Activated CD4-positive, alpha-beta memory T cell treated with anti-CD3 and anti-CD28 coated beads, Interleukin-2, amount 10 ng/mL, durations not matched to agents 7 days and 5 days (primary cell): ENCODE results near the gene HSD3B7. TPM values are rescaled to one million over a fixed set of nuclear protein-coding genes. Genes with fewer than 3 reads are reported as not detected.

Source experiments
- CTCF ChIA-PET: fragments of 350-600 bp; sonication (Branson Sonifier 250); formaldehyde crosslinking; loops from one replicate; lab custom pipeline; 2021; ENCODE audit warnings: antibody characterized with exemption, inconsistent platforms; lab: Charles Lee
- POLR2A ChIA-PET: fragments of 350-600 bp; sonication (Branson Sonifier 250); formaldehyde crosslinking; loops from one replicate; lab custom pipeline; 2021; ENCODE audit warnings: antibody characterized with exemption; lab: Charles Lee
- DNase-seq: peaks from one replicate; pipeline ENCODE4 v3.0.0-alpha.2; 2020
- H3K27ac Mint-ChIP-seq: one replicate; pipeline ENCODE4 v1.8.0; 2021; ENCODE audit warnings: mild to moderate bottlenecking, mixed read lengths
- H3K27me3 Mint-ChIP-seq: one replicate; pipeline ENCODE4 v1.8.0; 2021; ENCODE audit warnings: mixed read lengths
- H3K36me3 Mint-ChIP-seq: one replicate; pipeline ENCODE4 v1.8.0; 2021; ENCODE audit warnings: low read depth, mixed read lengths
- H3K4me1 Mint-ChIP-seq: one replicate; pipeline ENCODE4 v1.8.0; 2021; ENCODE audit warnings: mixed read lengths
- H3K4me3 Mint-ChIP-seq: one replicate; pipeline ENCODE4 v1.8.0; 2021; ENCODE audit warnings: mild to moderate bottlenecking, mixed read lengths
- H3K9me3 Mint-ChIP-seq: one replicate; pipeline ENCODE4 v1.8.0; 2021; ENCODE audit warnings: mixed read lengths
- total RNA-seq, 2 experiments: library from RNA; stranded (reverse); gene quantifications; one replicate each; pipeline ENCODE4 v1.2.3, GENCODE V29; 2021

HSD3B7 gene
- total RNA-seq, 2 experiments from 2014 or later, result 7.1 to 7.5 TPM

GRCh38 chr16:30998852-30999761 lies 14.1 kb downstream of the HSD3B7 start:
- no peak overlapping the region for H3K27ac Mint-ChIP-seq
- POLR2A ChIA-PET, result interaction anchor here (0.9 to 2.2 kb wide), 8 partner anchors 8 to 181 kb away, joined by 3 to 7 read pairs (median 3); partner anchors contain the start of genes FUS, ZNF646 and ZNF668

GRCh38 chr16:31000671-31001382 lies 15.8 kb downstream of the HSD3B7 start:
- H3K27ac Mint-ChIP-seq, result no peak overlapping the region
- ChIA-PET POLR2A (no interaction called here), CTCF (no interaction called here)
- no peak for DNase-seq
- H3K4me1 Mint-ChIP-seq, result peaks cover 8% of the 10 kb centered on the region
- no peaks in the 10 kb centered on the region for H3K9me3 Mint-ChIP-seq
- H3K4me3 Mint-ChIP-seq, result no peak overlapping the region
- H3K27me3 Mint-ChIP-seq, result peaks cover 14% of the 10 kb centered on the region
- no peaks in the 10 kb centered on the region for H3K36me3 Mint-ChIP-seq

More at GRCh38 chr16:30998852-30999761, 14.1 kb downstream of the HSD3B7 start:
- H3K4me3 Mint-ChIP-seq, result no peak overlapping the region
- CTCF ChIA-PET, result interaction anchor here (1.3 kb wide), 1 partner anchor 143 kb away, joined by 6 read pairs; no protein-coding TSS in a partner anchor
- no peak for DNase-seq
- H3K36me3 Mint-ChIP-seq, result no peaks in the 10 kb centered on the region
- peaks cover 18% of the 10 kb centered on the region for H3K4me1 Mint-ChIP-seq
- no peaks in the 10 kb centered on the region for H3K9me3 Mint-ChIP-seq
- peaks cover 12% of the 10 kb centered on the region for H3K27me3 Mint-ChIP-seq

- H3K27ac Mint-ChIP-seq, result no peak overlapping the region
- H3K4me1 Mint-ChIP-seq, result peaks cover 3% of the 10 kb centered on the region
- ChIA-PET CTCF (no interaction called here), POLR2A (interaction anchor here (2.0 kb wide), 1 partner anchor 72 kb away, joined by 6 read pairs; the partner anchor contains the start of genes ZNF646 and ZNF668)
- H3K9me3 Mint-ChIP-seq, result no peaks in the 10 kb centered on the region
- H3K36me3 Mint-ChIP-seq, result no peaks in the 10 kb centered on the region
- peaks cover 17% of the 10 kb centered on the region for H3K27me3 Mint-ChIP-seq
- no peak overlapping the region for H3K4me3 Mint-ChIP-seq
- no peak for DNase-seq
Observed at GRCh38 chr16:31001507-31002249, 16.7 kb downstream of the HSD3B7 start.

- H3K4me1 Mint-ChIP-seq, result no peaks in the 10 kb centered on the region
- no peak overlapping the region for H3K27ac Mint-ChIP-seq
- DNase-seq, result no peak
- peaks cover 18% of the 10 kb centered on the region for H3K27me3 Mint-ChIP-seq
- H3K9me3 Mint-ChIP-seq, result no peaks in the 10 kb centered on the region
- POLR2A ChIA-PET, result interaction anchor here (1.2 to 2.0 kb wide), 2 partner anchors 71 to 178 kb away, joined by 4 to 6 read pairs; partner anchors contain the start of genes FUS, ZNF646 and ZNF668
- no peaks in the 10 kb centered on the region for H3K36me3 Mint-ChIP-seq
- H3K4me3 Mint-ChIP-seq, result no peak overlapping the region
- CTCF ChIA-PET, result interaction anchor here (0.8 kb wide), 1 partner anchor 101 kb away, joined by 3 read pairs; no protein-coding TSS in a partner anchor
Observed at GRCh38 chr16:31002250-31002700, 17.3 kb downstream of the HSD3B7 start.

GRCh38 chr16:31002862-31003341 lies 17.9 kb downstream of the HSD3B7 start:
- Mint-ChIP-seq H3K27ac (no peak overlapping the region), H3K36me3 (no peaks in the 10 kb centered on the region), H3K9me3 (no peaks in the 10 kb centered on the region), H3K27me3 (peaks cover 20% of the 10 kb centered on the region), H3K4me1 (no peaks in the 10 kb centered on the region), H3K4me3 (no peak overlapping the region)
- ChIA-PET CTCF (interaction anchor here (0.8 kb wide), 1 partner anchor 100 kb away, joined by 3 read pairs; no protein-coding TSS in a partner anchor), POLR2A (interaction anchor here (1.2 to 2.0 kb wide), 2 partner anchors 71 to 178 kb away, joined by 4 to 6 read pairs; partner anchors contain the start of genes FUS, ZNF646 and ZNF668)
- no peak for DNase-seq

GRCh38 chr16:31003744-31004143 lies 18.7 kb downstream of the HSD3B7 start:
- ChIA-PET POLR2A (interaction anchor here (2.0 kb wide), 1 partner anchor 70 kb away, joined by 6 read pairs; the partner anchor contains the start of genes ZNF646 and ZNF668), CTCF (interaction anchor here (1.1 kb wide), 1 partner anchor 17 kb away, joined by 4 read pairs; no protein-coding TSS in a partner anchor)
- Mint-ChIP-seq H3K4me1 (no peaks in the 10 kb centered on the region), H3K27me3 (peaks cover 12% of the 10 kb centered on the region), H3K4me3 (no peak overlapping the region), H3K27ac (no peak overlapping the region), H3K36me3 (no peaks in the 10 kb centered on the region), H3K9me3 (no peaks in the 10 kb centered on the region)
- DNase-seq, result no peak

- POLR2A ChIA-PET, result no interaction called here
- Mint-ChIP-seq H3K4me3 (no peak overlapping the region), H3K9me3 (no peaks in the 10 kb centered on the region), H3K27me3 (peaks cover 20% of the 10 kb centered on the region), H3K4me1 (no peaks in the 10 kb centered on the region), H3K27ac (no peak overlapping the region), H3K36me3 (no peaks in the 10 kb centered on the region)
- no peak for DNase-seq
- CTCF ChIA-PET, result interaction anchor here (1.1 kb wide), 1 partner anchor 18 kb away, joined by 4 read pairs; no protein-coding TSS in a partner anchor
Observed at GRCh38 chr16:31004658-31005057, 19.7 kb downstream of the HSD3B7 start.

- ChIA-PET POLR2A (no interaction called here), CTCF (no interaction called here)
- no peaks in the 10 kb centered on the region for H3K36me3 Mint-ChIP-seq
- H3K27ac Mint-ChIP-seq, result no peak overlapping the region
- H3K4me3 Mint-ChIP-seq, result no peak overlapping the region
- H3K9me3 Mint-ChIP-seq, result no peaks in the 10 kb centered on the region
- no peak for DNase-seq
- H3K4me1 Mint-ChIP-seq, result no peaks in the 10 kb centered on the region
- peaks cover 25% of the 10 kb centered on the region for H3K27me3 Mint-ChIP-seq
Observed at GRCh38 chr16:31005350-31006085, 20.5 kb downstream of the HSD3B7 start.

- no peaks in the 10 kb centered on the region for H3K36me3 Mint-ChIP-seq
- H3K27ac Mint-ChIP-seq, result no peak overlapping the region
- peaks cover under 1% of the 10 kb centered on the region for H3K4me1 Mint-ChIP-seq
- no peak overlapping the region for H3K4me3 Mint-ChIP-seq
- ChIA-PET CTCF (no interaction called here), POLR2A (no interaction called here)
- H3K9me3 Mint-ChIP-seq, result no peaks in the 10 kb centered on the region
- H3K27me3 Mint-ChIP-seq, result peaks cover 29% of the 10 kb centered on the region
- no peak for DNase-seq
Observed at GRCh38 chr16:31006086-31006385, 21.0 kb downstream of the HSD3B7 start.

- ChIA-PET CTCF (no interaction called here), POLR2A (interaction anchor here (1.1 kb wide), 2 partner anchors 8 to 10 kb away, joined by 3 read pairs; no protein-coding TSS in a partner anchor)
- Mint-ChIP-seq H3K27me3 (peaks cover 35% of the 10 kb centered on the region), H3K36me3 (no peaks in the 10 kb centered on the region), H3K9me3 (no peaks in the 10 kb centered on the region), H3K27ac (no peak overlapping the region), H3K4me1 (peaks cover 4% of the 10 kb centered on the region), H3K4me3 (no peak overlapping the region)
- DNase-seq, result no peak
Observed at GRCh38 chr16:31006589-31006988, 21.6 kb downstream of the HSD3B7 start.

- ChIA-PET CTCF (no interaction called here), POLR2A (interaction anchor here (1.1 kb wide), 3 partner anchors 9 to 11 kb away, joined by 3 read pairs; no protein-coding TSS in a partner anchor)
- no peak for DNase-seq
- Mint-ChIP-seq H3K4me3 (no peak overlapping the region), H3K36me3 (no peaks in the 10 kb centered on the region), H3K9me3 (no peaks in the 10 kb centered on the region), H3K27ac (no peak overlapping the region), H3K27me3 (peaks cover 42% of the 10 kb centered on the region), H3K4me1 (peaks cover 4% of the 10 kb centered on the region)
Observed at GRCh38 chr16:31007684-31008083, 22.7 kb downstream of the HSD3B7 start.
